ENCODE results near the gene RALGPS2.
A peak's percentile ranks its signal among the peaks of the same experiment; 100 is the strongest.

GRCh38 chr1:178713259-178713658 is 11.8 kb upstream of the RALGPS2 start:
- TF ChIP-seq, protein P1, sequence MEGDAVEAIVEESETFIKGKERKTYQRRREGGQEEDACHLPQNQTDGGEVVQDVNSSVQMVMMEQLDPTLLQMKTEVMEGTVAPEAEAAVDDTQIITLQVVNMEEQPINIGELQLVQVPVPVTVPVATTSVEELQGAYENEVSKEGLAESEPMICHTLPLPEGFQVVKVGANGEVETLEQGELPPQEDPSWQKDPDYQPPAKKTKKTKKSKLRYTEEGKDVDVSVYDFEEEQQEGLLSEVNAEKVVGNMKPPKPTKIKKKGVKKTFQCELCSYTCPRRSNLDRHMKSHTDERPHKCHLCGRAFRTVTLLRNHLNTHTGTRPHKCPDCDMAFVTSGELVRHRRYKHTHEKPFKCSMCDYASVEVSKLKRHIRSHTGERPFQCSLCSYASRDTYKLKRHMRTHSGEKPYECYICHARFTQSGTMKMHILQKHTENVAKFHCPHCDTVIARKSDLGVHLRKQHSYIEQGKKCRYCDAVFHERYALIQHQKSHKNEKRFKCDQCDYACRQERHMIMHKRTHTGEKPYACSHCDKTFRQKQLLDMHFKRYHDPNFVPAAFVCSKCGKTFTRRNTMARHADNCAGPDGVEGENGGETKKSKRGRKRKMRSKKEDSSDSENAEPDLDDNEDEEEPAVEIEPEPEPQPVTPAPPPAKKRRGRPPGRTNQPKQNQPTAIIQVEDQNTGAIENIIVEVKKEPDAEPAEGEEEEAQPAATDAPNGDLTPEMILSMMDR (IDR thresholded peaks at IDR 0.05) = no peak
- TF ChIP-seq POLR2A (IDR thresholded peaks at IDR 0.05) = no peak
- TF ChIP-seq POLR2AphosphoS5 (IDR thresholded peaks at IDR 0.05) = peak in 2 of 4 donors; percentile 9 to 37

Measured in sigmoid colon (tissue), 4 donors.